ENCODE data around the gene SPEG.

The SPEG gene

DNA sequence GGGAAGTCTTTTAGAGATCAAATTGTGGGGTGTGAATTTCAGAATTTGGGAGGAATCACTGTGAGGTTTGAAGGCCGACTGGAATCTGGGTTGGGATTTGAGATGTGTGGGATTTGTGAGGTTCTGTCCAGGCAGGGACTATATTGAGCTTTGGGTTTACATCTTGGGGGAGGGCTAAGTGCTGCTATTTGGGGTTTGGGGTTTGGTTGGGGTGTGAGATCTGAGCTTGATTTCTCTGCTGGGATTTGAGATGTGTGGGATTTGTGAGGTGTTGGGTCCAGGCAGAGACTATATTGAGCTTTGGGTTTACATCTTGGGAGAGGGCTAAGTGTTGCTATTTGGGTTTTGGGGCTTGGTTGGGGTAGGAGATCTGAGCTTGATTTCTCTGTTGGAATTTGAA lies 64.9 kb downstream of the SPEG start:
- DNase-seq = no peak

GRCh38 chr2:219500135-219500534 lies 65.5 kb downstream of the SPEG start:
- DNase-seq = no peak

DNA sequence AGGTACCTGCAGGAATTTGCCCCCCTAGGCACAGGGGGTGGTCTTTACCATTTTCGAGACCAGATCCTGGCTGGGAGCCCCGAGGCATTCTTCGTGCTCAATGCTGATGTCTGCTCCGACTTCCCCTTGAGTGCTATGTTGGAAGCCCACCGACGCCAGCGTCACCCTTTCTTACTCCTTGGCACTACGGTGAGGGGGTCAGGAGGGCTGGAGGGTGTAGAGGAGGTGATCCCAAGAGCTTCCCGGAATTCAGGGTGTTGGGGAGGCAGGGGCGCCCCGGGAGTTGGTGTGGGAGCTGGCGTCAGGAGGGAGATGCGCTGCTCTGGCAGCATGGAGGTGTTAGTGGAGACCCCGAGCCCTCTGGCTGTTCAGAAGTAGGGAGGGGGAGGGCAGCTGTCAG lies 67.2 kb downstream of the SPEG start:
- no peak for DNase-seq

DNA sequence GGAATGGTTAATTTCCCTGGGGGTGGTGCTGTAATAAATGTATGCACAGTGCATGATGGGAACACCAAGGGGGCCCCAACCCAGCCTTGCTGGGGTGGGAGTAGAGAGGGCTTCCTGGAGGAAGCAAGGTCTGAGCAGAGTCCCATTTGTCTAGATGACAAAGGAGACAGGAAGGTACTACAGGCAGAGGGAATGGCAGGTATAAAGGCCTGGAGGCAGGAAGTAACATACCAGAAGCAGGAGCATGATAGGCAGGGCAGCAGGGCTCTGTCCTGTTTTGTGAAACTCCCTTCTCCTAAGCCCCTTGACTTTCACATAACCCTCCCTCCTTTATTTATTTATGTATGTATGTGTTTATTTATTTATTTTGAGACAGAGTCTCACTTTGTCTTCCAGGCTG lies 68.0 kb downstream of the SPEG start:
- DNase-seq = no peak

DNA sequence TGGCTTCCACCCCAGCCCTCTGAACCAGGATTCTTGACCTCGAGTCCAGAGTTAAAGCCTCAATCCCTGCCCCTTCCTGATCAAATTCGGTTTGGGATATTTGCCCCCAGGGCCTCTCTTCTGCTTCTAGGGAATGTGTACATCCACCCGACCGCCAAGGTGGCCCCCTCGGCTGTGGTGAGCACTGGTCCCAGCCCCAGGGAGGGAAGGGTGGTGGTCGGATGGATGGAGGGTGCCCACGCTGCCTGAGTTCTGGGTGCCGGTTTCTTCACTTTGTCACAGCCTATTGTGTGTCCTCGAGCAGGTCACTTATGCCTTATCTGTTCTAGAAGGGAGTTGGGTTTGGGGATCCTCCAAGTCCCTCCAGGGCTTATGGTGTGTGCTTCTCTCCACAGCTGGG lies 70.9 kb downstream of the SPEG start:
- DNase-seq = no peak

DNA sequence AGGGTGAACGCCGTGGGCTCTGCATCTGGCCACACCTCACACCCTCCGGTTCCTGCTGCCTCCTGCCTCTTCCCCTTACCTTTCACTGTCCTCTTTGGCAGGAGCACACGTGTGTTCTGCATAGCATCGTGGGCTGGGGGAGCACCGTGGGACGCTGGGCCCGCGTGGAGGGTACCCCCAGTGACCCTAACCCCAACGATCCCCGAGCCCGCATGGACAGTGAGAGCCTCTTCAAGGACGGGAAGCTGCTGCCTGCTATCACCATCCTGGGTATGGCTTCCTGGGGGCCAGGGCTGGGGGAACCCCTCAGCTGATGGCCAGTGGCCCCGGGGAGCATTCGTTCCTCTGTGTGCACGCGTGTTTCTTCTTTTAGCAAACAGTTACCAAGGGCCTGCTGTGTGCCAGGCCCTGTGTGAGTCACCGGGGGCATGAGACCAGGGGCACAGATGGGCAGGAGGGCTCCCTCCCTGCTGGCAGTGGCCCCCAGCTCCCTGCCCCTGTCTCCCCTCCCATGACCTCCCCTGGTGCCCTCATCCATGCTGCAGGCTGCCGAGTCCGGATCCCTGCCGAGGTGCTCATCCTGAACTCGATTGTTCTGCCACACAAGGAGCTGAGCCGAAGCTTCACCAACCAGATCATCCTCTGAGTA lies 71.6 kb downstream of the SPEG start:
- DNase-seq = no peak

GRCh38 chr2:219506802-219507526 lies 72.3 kb downstream of the SPEG start:
- DNase-seq = no peak

DNA sequence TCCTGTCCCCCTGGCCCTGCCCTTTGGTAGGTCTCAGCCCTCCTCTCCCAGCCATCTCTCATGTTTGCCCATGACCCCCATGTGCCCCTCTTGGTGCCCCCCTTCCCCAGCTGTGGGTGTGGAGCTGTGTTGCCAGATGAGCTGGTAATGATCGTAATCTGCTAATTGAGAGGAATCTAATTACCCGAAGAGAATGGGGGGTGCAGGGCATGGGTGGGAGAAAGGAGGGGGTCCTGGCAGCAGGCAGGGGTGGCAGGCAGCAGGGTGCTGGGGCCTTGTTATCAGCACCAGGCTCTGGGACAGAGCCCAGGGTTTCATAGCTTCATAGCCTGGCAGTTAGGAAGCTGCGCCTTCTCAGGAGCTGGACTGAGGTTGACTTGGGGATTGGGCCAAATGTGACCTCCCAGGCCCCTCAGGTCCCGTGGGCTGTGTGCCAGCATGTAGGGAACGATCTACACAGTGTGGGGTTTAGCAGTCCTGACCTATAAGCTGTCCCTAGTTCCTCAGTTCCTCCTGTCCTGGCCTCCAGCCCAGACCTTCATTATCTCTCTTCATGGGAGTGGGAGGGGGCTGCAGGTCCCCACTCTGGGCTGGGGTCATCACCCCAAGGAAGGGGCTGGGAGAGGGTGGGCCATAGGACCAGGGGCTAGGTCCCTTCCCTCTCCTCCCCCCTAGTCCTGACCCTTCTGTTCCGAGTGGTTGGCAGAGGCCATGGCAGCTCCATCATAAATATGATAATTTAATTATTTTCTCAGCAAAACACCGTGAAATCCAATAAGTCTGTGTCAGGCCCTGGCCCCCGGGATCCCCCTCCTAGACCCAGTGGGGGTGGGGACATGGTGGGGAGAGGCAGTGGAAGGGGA lies 73.2 kb downstream of the SPEG start:
- no peak for DNase-seq

DNA sequence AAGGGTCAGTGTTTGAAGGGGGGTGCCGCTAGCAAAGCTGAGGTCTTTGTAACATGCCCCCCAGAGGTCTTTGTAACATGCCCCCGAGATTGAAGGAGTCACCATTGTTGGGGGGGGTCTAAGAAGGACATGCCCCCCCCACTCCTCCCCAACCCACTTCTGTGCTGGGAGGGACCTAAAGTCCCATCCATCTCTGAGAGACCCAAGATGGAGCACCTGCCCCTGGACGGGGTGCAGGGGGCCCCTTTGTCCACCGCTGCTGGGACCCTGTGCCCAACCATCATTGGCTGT lies 73.7 kb downstream of the SPEG start:
- no peak for DNase-seq

DNA sequence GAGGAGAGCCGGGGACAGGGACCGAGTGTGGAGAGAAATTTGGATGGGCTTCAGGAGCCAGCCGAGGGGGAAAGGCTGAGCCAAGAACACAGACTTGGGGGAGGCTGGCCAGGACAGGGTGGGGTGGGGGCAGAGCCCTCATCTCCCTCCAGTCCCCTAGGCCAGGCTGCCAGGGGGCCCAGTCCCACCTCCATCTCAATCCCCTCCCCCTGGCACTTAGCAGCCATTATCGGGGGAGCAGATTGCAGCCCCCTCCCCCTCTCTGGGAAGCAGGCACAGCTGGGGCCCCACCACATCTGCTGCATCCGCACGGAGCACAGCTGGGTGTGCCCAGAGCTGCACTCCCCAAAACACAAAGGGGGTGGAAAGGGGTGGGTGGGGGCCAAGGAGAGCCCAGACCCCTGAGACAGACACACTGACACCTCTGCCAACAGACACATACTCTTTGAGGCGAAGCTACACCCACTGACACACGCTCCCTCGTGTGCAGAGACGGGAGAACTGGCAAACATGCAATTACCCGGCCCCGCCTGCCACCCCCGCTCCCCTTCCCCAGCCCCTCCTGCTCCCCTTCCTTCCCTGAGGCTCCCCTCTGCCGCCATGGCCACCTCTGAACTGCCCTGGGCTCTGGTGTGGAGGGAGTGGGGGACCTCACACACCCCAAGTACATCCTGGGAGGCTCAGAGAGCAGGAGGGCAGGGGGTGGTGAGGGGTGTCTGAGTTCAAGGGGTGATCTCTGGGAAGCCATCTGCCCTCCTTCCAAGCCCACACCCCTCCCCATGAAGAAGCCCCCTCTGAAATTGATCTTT lies 74.5 kb downstream of the SPEG start:
- no peak for DNase-seq

DNA sequence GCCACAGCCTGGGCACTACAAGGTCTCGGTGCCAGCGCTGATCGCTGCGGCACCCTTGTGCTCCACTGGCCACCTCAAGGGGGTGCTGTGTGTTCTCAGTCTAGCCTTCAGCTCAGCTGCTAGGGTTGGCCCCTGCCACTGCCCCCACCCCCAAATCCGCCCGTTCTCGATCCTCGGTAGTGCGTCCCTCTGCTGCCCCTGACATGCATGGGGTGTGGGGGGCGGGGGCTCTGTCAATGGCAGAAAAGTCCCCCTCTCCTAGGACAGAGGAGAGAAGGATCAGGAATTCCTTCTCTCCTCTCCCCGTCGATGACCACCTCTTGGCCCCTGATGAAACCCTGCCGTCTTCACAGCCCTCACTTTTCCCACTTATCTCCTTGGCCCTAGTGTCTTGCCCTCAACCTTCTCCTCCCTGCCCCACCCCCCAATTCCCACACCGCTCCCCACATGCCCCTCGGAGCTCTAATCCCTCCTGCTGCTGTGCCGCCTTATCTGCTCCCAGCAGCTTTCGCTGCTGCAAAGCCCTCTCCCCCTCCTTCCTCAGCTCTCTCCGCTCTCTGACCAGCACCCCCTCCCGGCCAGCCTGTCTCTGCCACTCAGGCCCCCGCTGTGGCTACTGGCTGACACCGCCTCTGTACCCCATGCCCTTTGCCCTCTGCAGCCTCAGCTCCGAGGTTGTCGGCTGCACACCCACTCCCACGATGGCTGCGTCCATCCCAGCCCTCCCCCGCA lies 75.3 kb downstream of the SPEG start:
- no peak for DNase-seq

DNA sequence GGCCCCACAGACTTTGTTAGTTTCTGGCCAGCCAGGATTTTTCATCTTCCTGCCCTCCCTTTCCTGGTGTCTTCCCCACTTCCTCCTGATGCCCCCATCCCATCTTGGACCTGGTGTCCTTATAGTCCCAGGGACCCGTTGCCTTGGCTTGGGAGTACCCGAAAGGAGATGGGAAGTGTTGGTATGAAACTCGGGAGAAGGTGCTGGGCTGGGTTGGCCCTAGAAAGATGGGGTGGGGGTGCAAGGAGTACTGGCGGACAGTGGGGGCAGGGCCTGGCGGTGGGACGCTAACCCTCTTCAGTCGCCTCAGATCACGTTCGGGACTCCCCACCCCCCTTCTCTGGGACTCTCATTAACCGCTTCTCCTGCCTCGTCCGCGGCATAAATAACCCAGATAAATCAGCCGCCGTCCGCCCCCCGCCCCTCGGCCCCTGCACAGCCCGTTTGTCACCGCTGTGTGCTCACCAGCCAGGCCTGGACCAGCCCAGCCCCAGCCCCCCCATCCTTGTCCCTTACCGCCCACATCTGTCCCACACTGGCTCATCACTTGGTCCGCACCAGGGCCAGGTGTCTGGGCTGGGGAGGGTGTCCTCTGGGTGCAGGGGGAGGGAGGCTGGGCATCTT lies 76.0 kb downstream of the SPEG start:
- no peak for DNase-seq

GRCh38 chr2:219511547-219512325 lies 77.1 kb downstream of the SPEG start:
- DNase-seq = no peak

DNA sequence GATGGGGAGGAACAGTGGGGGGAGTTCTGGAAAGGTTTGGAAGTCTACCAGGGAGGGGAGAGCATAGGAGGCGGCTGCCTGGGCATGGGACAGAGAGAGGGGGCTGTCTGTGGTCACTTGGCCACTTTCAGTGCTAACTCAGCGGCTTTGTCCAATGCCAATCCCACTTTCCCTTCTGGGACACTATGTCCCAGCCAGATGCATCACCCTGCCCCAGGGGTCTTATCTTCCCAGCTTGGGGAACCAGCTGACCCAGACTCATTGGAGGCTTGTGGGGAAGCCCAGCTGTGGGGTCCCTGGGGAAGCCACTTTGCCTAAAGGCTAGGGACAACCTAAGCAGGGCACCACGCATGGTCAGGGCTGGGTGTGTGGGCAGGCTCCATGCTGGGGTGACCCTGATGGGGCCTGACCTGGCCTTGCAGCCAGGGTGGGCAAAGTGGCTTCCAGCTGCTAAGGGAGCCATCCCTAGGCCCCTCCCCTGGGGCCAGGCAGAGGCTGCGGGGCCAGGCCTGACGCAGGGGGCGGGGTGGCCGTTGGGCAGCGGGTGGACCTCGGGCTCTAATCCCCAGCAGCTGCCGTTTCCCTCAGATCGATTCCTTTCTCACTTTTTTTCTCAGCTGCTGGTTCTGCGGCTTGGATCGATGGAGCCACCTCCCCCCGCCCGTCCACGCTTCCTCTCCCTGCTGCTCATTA lies 78.0 kb downstream of the SPEG start:
- no peak for DNase-seq

GRCh38 chr2:219513787-219514186 lies 79.1 kb downstream of the SPEG start:
- no peak for DNase-seq

GRCh38 chr2:219514196-219514761 lies 79.6 kb downstream of the SPEG start, which contains the start of gene ASIC4:
ASIC4 (plus strand) TSS chr2:219514482; CDS start chr2:219514725, 243 bp downstream.
- no peak for DNase-seq

- no peak for DNase-seq
These were observed 80.2 kb downstream of the SPEG start for GRCh38 chr2:219514836-219515235.

GRCh38 chr2:219515874-219516629 lies 81.4 kb downstream of the SPEG start:
- no peak for DNase-seq

DNA sequence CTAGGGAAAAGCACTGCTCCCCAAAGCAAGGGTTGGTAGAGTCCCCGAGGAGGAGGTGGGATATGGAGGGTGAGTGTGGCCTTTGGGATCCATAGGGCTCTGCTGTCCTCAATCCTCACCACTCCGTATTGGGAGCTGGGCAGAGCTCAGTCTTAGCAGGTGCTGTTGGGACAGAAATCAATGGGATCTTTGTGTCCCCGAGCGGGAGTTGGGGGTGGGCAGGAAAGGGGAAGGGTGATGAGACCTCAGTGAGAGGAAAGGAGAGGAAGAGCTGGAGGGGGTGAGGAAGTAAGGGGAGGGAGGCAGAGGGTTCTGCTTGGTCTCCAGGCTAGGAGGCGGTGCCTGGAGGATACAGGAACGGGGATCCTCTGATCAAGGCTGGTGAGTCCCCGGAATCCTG lies 82.2 kb downstream of the SPEG start:
- no peak for DNase-seq
